Activated T-cell treated with anti-CD3 and anti-CD28 coated beads for 24 hours (primary cell): ENCODE data around the gene SPANXD.
"Not testable (repeated sequence)": the region's sequence is repeated elsewhere in the genome, so short reads cannot be mapped to it uniquely, and the experiment has no call there.

Experiments used
- DNase-seq: peaks from one replicate; pipeline ENCODE4 v3.0.0-alpha.2; 2020; ENCODE audit warnings: low read depth

SPANXD gene

GRCh38 chrX:141698639-141699038 lies at the start of gene SPANXD:
Gene SPANXD, minus strand, starts transcription at chrX:141698739. Its CDS starts 334 bp downstream, at chrX:141698405.
- DNase-seq = not testable (repeated sequence)

- DNase-seq = no peak
These were observed 44.1 kb upstream of the SPANXD start for GRCh38 chrX:141742666-141743065.

GRCh38 chrX:141736656-141737055 lies 38.1 kb upstream of the SPANXD start:
- no peak for DNase-seq

- DNase-seq = no peak
These were observed 34.8 kb upstream of the SPANXD start for GRCh38 chrX:141733371-141733770.

GRCh38 chrX:141732031-141732430 lies 33.5 kb upstream of the SPANXD start:
- DNase-seq = no peak

GRCh38 chrX:141724186-141724585 lies 25.6 kb upstream of the SPANXD start:
- DNase-seq = no peak

- no peak for DNase-seq
These were observed 16.1 kb upstream of the SPANXD start for GRCh38 chrX:141714680-141715079.

GRCh38 chrX:141701072-141701471 lies 2.5 kb upstream of the SPANXD start:
- DNase-seq = no peak

- DNase-seq = no peak
These were observed 24.6 kb downstream of the SPANXD start for GRCh38 chrX:141673946-141674345.

- no peak for DNase-seq
These were observed 28.9 kb downstream of the SPANXD start for GRCh38 chrX:141669689-141670088.

- DNase-seq = no peak
These were observed 30.2 kb downstream of the SPANXD start for GRCh38 chrX:141668371-141668770.

GRCh38 chrX:141662781-141663180 lies 35.8 kb downstream of the SPANXD start:
- DNase-seq = no peak

GRCh38 chrX:141652286-141652685 lies 46.3 kb downstream of the SPANXD start:
- no peak for DNase-seq
